ENCODE measurements around the gene MIS12. TPM values are rescaled to one million over a fixed set of nuclear protein-coding genes. Genes with fewer than 3 reads are reported as not detected.

Gene MIS12
- total and polyA plus RNA-seq, 9 of the 15 experiments (the other 6 are each of a cell fraction or from before 2014, with no cell fraction given): 13.5 to 31.9 (median 25.5) TPM

GRCh38 chr17:5438716-5439445, 47.5 kb upstream of the MIS12 start, which contains the start of gene C1QBP (continued):
- TF ChIP-seq ZBTB11 (CRISPR knock-in tag; IDR thresholded peaks at IDR 0.05) (peak in 1 of 3 experiments; percentile 77; a peak in 3 of 6 replicates), COPS2 (conservative IDR thresholded peaks at IDR 0.05) (no peak), NR2C1 (IDR thresholded peaks at IDR 0.05) (peak; percentile 66), NR2C1 (tag; IDR thresholded peaks at IDR 0.05) (peak; percentile 83), TAF15 (IDR thresholded peaks at IDR 0.05; ENCODE audit: low read depth, low read length) (no peak), MEF2A (IDR thresholded peaks at IDR 0.05; ENCODE audit: control insufficient read depth, low read depth, low read length) (no peak), HSF4 (CRISPR knock-in tag; IDR thresholded peaks at IDR 0.05; ENCODE audit: borderline replicate concordance) (no peak), XRCC4 (IDR thresholded peaks at IDR 0.05; ENCODE audit: extremely low read depth, insufficient read depth, insufficient read length) (no peak), ETV5 (CRISPR knock-in tag; IDR thresholded peaks at IDR 0.05; ENCODE audit: low read depth) (peak; percentile 85), SOX6 (IDR thresholded peaks at IDR 0.05) (no peak), FOSL1 (tag; conservative IDR thresholded peaks at IDR 0.05) (no peak)
- TF ChIP-seq, protein P1, sequence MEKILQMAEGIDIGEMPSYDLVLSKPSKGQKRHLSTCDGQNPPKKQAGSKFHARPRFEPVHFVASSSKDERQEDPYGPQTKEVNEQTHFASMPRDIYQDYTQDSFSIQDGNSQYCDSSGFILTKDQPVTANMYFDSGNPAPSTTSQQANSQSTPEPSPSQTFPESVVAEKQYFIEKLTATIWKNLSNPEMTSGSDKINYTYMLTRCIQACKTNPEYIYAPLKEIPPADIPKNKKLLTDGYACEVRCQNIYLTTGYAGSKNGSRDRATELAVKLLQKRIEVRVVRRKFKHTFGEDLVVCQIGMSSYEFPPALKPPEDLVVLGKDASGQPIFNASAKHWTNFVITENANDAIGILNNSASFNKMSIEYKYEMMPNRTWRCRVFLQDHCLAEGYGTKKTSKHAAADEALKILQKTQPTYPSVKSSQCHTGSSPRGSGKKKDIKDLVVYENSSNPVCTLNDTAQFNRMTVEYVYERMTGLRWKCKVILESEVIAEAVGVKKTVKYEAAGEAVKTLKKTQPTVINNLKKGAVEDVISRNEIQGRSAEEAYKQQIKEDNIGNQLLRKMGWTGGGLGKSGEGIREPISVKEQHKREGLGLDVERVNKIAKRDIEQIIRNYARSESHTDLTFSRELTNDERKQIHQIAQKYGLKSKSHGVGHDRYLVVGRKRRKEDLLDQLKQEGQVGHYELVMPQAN (IDR thresholded peaks at IDR 0.05; ENCODE audit: borderline replicate concordance): no peak
- TF ChIP-seq, protein P2, sequence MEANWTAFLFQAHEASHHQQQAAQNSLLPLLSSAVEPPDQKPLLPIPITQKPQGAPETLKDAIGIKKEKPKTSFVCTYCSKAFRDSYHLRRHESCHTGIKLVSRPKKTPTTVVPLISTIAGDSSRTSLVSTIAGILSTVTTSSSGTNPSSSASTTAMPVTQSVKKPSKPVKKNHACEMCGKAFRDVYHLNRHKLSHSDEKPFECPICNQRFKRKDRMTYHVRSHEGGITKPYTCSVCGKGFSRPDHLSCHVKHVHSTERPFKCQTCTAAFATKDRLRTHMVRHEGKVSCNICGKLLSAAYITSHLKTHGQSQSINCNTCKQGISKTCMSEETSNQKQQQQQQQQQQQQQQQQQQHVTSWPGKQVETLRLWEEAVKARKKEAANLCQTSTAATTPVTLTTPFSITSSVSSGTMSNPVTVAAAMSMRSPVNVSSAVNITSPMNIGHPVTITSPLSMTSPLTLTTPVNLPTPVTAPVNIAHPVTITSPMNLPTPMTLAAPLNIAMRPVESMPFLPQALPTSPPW (CRISPR knock-in tag; IDR thresholded peaks at IDR 0.05): peak; percentile 84

All from K562 (cell line).